ENCODE measurements around the gene FBXW7.

Gene FBXW7

GRCh38 chr4:152486429-152487389 lies 49.2 kb downstream of the FBXW7 start:
- TF ChIP-seq CTCF (IDR thresholded peaks at IDR 0.05; ENCODE audit: insufficient read depth, missing control alignments) = no peak
- FAIRE-seq (peak; percentile 6), DNase-seq (ENCODE audit: insufficient read length, low spot score) (no peak)

- no peak for DNase-seq (ENCODE audit: insufficient read length, low spot score)
- FAIRE-seq = peak; percentile 21
- no peak for TF ChIP-seq CTCF (IDR thresholded peaks at IDR 0.05; ENCODE audit: insufficient read depth, missing control alignments)
These were observed 50.1 kb downstream of the FBXW7 start for GRCh38 chr4:152485726-152486276.

GRCh38 chr4:152482211-152482610 lies 53.7 kb downstream of the FBXW7 start:
- FAIRE-seq = peak; percentile 25
- TF ChIP-seq CTCF (IDR thresholded peaks at IDR 0.05; ENCODE audit: insufficient read depth, missing control alignments) = no peak

GRCh38 chr4:152480901-152481300 lies 55.0 kb downstream of the FBXW7 start:
- FAIRE-seq = no peak
- no peak for DNase-seq (ENCODE audit: insufficient read length, low spot score)
- TF ChIP-seq CTCF (IDR thresholded peaks at IDR 0.05; ENCODE audit: insufficient read depth, missing control alignments) = no peak

More at GRCh38 chr4:152482211-152482610, 53.7 kb downstream of the FBXW7 start:
- no peak for DNase-seq (ENCODE audit: insufficient read length, low spot score)

GRCh38 chr4:152480326-152480725 lies 55.6 kb downstream of the FBXW7 start:
- no peak for TF ChIP-seq CTCF (IDR thresholded peaks at IDR 0.05; ENCODE audit: insufficient read depth, missing control alignments)
- FAIRE-seq (no peak), DNase-seq (ENCODE audit: insufficient read length, low spot score) (no peak)

GRCh38 chr4:152479428-152480026 lies 56.4 kb downstream of the FBXW7 start:
- TF ChIP-seq CTCF (IDR thresholded peaks at IDR 0.05; ENCODE audit: insufficient read depth, missing control alignments) = no peak
- no peak for DNase-seq (ENCODE audit: insufficient read length, low spot score)
- no peak for FAIRE-seq
